HG02973 (cell line): ENCODE data around the gene PID1.

Source experiments
- ATAC-seq: cut with Tn5 transposase; IDR thresholded peaks from one replicate; pipeline ENCODE4 v1.9.1; 2021; ENCODE audit warnings: moderate library complexity; ENCODE audit not compliant: unreplicated experiment

Gene PID1, protein sequence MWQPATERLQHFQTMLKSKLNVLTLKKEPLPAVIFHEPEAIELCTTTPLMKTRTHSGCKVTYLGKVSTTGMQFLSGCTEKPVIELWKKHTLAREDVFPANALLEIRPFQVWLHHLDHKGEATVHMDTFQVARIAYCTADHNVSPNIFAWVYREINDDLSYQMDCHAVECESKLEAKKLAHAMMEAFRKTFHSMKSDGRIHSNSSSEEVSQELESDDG

DNA sequence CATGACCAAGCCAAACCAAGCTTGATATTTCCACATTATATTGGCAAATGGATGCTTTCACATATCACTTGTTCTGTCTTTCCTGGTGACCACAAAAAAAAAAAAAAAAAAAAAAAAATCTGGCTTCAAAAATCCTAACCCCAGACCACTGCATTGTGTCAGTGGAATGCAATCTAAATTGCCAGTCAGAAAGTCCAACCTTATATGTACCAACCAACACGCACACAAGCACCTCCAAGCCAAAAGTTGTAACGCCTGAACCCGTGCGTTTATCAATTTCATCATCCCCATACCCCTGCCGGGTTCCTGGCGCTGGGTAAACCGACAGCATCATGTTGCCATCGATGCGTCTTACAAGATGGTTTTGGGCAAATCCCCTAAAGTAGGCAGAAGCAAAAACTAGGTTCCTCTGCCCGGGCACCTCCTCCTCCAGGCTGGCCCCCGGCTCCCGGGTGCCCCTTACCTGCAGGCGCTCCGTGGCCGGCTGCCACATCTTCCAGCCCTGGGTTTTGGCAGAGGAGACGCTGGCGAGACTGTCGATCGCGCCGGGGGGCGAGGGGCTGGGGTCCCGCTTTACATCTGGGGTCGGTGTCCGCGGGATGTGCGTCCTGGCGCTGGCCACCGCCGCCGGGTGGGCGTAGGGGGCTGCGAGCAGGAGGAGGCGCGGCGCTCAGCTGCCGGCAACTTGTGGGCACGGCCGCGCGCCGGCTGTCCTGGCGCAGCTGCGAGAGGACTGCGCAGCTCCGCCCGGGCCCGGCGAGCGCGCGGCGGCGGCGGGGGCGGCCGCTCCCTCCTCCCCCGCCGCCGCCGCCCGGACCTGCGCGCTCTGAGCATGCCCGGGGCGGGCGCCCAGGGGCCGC, at the start of gene PID1:
Gene PID1, minus strand, starts transcription at position 737 of the 860 bp plus-strand sequence. Its CDS starts 244 bp downstream, at position 493.
- no peak for ATAC-seq

DNA sequence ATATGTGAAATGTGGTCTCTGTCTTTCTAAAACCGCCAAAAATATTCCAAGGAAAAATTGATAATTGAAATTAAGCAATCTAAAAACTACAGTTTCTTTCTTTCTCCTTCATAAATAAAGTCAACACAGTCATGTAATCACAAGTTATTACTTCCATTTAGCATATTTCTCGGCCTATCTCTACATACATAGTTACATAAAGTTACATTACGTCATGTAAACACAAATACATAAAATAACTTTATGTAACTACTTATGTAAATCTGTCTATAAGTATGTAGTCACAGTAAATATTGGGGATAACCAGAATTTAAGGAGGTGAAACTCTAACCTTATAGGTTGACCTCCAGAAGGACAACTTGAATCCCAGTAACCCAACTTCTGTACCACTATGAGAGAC, 48.5 kb upstream of the PID1 start:
- ATAC-seq = no peak

GRCh38 chr2:229314117-229314516, 43.0 kb upstream of the PID1 start:
- no peak for ATAC-seq

- ATAC-seq = no peak
These were observed 42.5 kb upstream of the PID1 start for GRCh38 chr2:229313591-229313990.

DNA sequence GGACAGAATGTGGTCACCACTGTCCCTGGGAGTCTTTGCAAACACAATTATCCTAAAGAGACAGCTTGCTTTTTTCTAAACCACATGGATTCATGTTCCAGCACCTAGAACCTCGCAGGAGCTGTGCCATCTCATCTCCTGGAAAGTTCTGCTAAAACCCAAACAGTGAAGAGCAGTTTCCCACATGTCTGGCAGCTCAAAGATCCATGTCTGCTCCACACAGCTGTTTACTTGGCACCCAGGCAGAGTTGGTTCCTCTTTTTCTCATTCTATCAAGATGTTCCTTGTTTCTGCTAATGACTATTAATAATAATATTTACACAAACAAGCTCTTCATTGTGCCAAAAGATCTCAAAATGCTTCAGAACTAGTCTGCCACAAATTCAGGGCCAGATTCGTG, 30.1 kb upstream of the PID1 start:
- no peak for ATAC-seq

DNA sequence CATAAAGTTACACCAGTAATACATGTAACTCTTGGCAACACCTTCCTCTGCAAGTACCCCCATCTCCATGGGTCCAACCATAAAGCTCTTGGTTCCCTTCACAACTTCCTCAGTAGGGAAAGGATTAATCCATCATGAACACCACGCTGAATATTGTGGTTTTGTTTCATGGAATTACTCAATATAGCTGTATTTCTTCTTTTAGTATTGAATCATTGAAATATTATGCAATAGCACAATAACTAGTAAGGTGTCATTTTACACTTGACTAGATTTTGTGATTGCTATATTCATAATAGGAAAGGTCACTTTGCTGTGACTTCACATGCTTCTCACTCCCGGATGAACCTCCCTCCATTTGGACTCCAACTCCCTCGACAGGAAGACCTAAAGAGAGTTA, 29.7 kb upstream of the PID1 start:
- ATAC-seq = no peak

GRCh38 chr2:229300371-229300770, 29.3 kb upstream of the PID1 start:
- no peak for ATAC-seq

DNA sequence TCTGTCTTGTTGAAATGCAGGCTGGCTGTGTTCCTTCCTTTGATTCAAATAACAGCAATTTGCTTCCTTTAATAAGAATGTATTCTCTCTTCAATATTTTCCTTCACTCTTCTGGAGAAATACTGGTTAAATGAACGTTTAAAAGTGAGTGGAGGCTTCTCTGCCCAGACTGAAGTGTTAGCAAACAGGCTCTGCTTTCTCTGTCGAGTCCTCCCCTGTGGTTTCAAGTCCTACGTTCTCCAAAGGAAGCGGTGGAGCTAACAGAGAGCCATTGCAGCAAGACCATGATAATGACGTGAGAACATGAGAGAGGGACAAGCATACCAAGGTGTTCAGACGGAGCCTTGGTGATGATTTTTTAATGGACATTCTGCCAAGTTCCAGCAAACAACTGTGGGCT, 26.2 kb upstream of the PID1 start:
- no peak for ATAC-seq

GRCh38 chr2:229296536-229296935, 25.4 kb upstream of the PID1 start:
- no peak for ATAC-seq

DNA sequence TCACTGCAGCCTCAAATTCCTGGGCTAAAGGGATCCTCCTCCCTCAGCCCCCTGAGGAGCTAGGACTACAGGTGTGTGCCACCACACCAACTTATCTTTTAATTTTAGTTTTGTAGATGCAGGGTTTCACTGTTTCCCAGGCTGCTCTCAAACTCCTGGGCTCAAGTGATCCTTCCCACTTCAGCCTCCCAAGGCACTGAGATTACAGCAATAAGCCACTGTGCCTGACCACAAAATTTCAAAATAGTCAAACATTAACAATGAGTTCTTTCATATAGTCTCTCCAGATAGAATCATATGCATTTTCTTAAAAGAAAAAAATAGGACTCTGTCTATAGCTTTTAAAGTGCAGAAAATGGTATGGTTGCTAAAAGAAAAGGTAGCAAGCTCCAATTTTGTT, 24.9 kb upstream of the PID1 start:
- ATAC-seq = no peak

DNA sequence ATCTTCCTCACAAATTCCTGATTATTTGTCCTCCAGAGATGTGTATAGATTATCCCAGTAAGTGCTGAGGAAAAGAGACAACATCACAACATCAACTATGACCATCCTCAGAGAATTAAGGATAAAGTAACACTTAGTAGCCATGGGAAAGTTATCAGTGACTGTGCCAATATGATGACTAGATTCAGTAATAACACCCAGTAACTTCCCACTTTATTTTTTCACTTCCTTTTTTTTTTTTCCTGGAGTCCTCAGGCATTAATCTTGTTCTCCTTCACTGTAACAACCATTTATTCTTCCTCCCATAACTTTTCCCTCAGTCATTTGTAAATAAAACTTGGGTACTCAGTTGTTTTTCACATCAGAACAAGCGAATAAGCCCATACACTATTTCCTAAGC, 16.7 kb upstream of the PID1 start:
- ATAC-seq = no peak

DNA sequence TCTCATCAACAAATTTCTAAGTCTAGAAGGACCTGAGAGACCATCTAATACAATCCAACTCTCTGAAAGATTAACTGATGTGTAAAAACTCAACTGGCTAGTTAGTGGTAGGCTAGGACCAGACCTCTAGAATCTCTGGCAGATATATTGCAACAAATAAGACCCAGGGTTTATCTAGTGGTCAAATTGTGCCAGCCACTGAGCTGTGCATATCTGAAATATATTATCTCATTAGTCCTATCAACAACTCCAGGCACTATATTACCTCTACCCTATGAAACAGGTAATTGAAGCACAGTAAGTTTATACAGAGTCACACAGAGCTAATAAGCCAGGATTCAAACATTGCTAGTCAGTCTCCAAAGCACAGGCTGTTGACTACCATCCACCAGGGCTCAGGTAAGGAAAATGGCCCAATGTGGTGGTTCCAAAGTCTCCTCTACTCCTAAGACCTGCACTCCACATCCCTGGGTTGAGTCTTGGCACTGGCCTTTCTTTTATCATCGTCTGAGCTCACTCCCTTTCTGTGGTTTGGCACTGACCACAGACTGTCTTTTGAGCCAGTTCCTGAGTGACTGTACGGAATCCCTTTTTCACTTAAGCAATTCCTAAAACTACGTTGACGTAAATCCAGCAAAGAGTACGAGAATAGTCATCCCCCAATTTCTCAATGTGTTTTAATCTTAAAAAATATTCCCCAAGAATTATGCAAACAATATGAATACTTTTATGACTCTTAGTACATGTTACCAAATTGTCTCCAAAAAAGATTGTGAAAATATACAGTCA, 11.9 kb upstream of the PID1 start:
- no peak for ATAC-seq

DNA sequence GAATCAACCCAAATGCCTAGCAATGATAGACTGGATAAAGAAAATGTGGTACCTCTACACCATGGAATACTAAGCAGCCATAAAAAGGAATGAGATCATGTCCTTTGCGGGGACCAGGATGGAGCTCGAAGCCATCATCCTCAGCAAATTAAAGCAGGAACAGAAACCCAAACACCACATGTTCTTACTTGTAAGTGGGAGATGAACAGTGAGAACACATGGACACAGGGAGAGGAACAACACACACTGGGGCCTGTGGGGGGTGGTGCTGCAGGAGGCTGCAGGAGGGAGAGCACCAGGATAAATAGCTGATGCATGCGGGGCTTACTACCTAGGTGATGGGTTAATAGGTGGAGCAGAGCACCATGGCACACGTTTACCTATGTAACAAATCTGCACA, 8.4 kb upstream of the PID1 start:
- ATAC-seq = no peak

DNA sequence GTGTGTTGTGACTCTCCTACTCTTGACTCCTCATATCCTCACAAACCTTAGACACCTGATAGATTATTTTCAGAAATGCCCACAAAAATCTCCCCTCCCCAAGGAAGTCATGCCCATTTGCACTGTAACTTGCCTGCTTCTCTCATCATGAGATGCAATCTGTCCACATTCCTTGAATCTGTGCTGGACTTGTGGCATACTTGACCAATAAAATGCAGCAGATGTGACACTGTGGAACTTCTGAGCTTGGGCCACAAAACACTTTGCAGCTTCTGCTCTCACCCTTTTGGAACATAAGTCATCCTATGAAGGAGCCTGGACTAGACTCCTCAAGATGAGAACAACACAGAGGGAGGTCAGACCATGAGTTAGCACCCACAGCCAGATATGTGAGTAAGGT, 4.4 kb upstream of the PID1 start:
- no peak for ATAC-seq

DNA sequence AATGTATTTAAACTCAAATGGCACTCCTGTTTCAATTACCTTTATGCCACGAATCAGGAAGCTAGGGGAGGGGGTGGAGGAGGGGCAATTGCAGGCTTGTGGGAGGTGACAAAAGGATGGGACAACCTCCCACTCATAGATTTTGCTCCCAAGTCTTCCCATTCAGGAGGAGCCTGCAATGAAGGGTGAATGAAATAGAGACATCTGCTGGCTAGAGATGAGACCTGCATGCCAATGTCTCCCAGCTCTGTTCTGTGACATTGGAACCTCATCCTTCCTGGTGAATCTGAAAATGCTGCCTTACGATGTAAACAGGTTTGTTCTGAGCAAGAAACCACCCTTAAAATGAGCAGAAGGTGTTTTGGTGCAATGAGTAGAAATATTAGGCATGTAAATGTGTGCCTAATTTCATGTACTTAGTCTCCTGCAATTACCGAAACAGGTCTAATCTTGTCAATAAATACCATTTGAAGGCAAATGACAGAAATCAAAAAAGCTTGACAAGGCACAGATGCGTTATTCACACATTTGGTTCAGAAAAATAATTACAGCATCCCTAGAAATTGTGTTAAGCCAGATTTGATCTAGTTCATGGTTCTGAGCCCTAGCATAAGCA, 2.7 kb upstream of the PID1 start:
- ATAC-seq = peak; percentile 76

- ATAC-seq = no peak
These were observed 2.1 kb upstream of the PID1 start for GRCh38 chr2:229273006-229273722.

DNA sequence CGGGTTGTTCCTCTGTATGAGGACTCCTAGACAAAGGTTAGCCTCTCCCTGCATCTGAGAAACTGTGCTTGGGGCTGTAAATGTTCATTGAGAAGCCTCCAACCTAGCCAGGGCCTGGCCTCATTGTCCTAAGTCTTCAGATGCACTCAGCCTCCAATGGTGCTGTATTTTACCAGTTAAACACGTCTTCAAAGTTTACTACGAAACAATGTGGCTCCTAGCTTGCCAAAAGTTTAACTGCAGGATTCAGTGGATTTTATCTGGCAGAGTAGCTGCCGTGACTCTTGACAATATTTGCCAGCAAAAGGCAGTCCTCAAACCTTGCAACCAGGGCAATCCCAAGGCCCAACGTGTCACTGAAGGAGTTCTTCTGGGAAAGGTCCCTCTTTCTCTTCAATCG, 1.1 kb downstream of the PID1 start:
- ATAC-seq = no peak

GRCh38 chr2:229269146-229269545, 1.9 kb downstream of the PID1 start:
- ATAC-seq = no peak

- ATAC-seq = no peak
These were observed 2.5 kb downstream of the PID1 start for GRCh38 chr2:229268626-229269025.

GRCh38 chr2:229267080-229267479, 4.0 kb downstream of the PID1 start:
- no peak for ATAC-seq

DNA sequence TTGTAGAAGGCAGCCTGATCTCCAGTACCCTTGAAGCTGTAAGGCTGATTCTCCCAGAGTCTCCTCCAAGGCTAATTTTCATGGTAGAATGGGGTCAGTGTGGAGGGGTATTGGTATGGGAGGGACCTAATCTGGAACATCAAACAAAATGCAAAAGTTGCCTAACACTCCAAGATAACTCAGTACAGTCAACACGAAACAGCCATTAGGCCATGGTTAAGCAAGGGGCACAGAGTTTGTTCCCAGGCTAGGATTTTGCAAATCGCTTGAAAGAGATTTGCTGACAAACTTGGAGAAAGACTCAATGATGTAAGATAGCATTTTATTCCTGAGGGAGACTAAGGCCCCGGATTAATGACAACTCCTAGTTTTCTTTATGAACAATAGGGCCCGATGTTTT, 5.4 kb downstream of the PID1 start:
- no peak for ATAC-seq
